Neuron (in vitro differentiated cells): ENCODE results near the gene AFF1.
"Not testable (repeated sequence)": the region's sequence is repeated elsewhere in the genome, so short reads cannot be mapped to it uniquely, and the experiment has no call there.

Experiments used
- H2AFZ ChIP-seq: one replicate; pipeline ENCODE4 v1.6.1; 2013; ENCODE audit warnings: low read depth, mild to moderate bottlenecking, inconsistent platforms, low read length, moderate library complexity
- H3K27me3 ChIP-seq: one replicate; pipeline ENCODE4 v1.6.1; 2013; ENCODE audit warnings: low read length; ENCODE audit not compliant: insufficient read depth
- H3K36me3 ChIP-seq: one replicate; pipeline ENCODE4 v1.6.1; 2013; ENCODE audit warnings: low read length; ENCODE audit not compliant: insufficient read depth
- H3K4me1 ChIP-seq: one replicate; pipeline ENCODE4 v1.6.1; 2013; ENCODE audit warnings: low read length; ENCODE audit not compliant: insufficient read depth
- H3K4me3 ChIP-seq: 2 replicates; pipeline ENCODE4 v1.5.1; 2013; ENCODE audit warnings: mild to moderate bottlenecking, low read length, moderate library complexity
- H3K9me3 ChIP-seq: one replicate; pipeline ENCODE4 v1.6.1; 2013; ENCODE audit warnings: low read length

The AFF1 gene

DNA sequence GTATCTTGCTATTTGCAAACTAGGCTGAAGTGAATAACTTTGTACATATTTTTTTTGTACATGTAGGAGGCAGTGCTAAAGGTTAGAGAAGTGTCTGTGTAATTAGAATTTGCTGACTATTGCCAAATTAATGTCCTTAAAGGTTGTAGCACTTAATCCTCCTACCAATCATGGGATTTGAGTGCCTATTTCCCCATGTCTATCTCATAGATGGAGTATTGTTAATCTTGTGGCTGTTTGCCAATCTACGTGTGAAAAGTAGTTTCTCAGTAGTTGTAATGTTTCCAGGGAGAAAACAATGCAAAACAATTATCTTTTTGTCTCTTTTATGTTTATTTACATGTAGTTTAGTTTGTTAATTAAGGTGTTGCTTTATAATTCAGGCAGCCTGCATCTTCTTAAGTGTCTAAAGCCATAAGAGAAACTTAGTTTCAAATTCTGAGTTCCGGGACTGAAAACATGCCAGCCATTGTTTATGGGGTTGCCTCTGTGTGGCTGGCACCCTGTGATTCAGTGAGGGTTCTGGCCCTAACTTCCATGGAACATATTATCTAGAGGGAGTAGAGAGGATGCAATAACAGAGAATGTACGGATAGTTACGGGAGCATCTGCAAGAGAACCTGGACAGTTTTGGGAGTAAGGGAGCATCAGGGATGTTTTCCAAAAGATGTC lies 143.2 kb downstream of the AFF1 start:
- no peak overlapping the region for H2AFZ ChIP-seq
- H3K36me3 ChIP-seq = no peaks in the 10 kb centered on the region
- H3K27me3 ChIP-seq = no peaks in the 10 kb centered on the region
- peaks cover 14% of the 10 kb centered on the region for H3K4me1 ChIP-seq
- H3K4me3 ChIP-seq = no peak overlapping the region
- H3K9me3 ChIP-seq = no peaks in the 10 kb centered on the region

DNA sequence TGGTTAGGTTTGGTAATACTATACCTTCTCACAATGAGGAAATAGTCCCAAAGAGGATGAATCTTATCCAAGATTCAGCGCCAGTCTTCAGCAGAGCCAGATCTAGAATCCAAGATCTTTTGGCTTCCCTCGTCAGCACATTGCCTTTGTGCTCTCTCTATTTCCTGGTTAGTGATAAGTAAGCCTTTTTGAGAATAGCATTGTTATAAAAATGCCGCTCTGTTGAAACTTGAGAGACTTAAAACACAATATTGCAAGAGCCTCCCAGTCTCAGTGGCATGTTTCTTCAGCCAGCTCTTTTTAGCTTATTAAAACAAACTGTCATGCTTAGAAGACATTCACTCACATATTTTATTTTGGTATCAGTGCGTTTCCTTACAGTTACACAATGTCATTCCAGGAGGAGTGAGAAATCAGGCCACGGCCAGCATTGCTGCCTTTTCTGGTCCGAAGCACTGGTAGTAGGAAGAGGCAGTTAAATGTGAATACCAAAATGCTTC lies 144.2 kb downstream of the AFF1 start:
- Histone ChIP-seq H3K27me3 (no peaks in the 10 kb centered on the region), H3K4me1 (peaks cover 4% of the 10 kb centered on the region), H3K36me3 (peaks cover 3% of the 10 kb centered on the region), H3K9me3 (no peaks in the 10 kb centered on the region), H3K4me3 (no peak overlapping the region), H2AFZ (no peak overlapping the region)

DNA sequence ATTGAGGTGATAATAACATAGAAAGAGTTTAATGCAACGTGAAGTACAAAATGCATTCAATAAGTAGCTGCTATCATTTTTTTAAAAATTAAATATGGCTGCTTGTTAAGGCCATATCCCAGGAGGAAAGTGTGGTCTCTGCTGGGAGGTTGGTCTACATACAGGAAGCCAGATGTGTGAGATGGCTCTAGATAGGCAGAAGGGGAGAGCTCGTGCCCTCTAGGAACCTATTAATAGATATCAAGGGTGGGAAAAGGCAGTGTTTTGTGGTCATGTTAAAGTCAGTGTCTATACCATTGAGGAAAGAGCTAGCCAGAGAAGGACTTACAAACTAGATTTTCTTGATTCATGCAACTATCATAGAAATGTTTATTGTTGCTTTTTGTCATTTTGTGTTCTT lies 145.2 kb downstream of the AFF1 start:
- H3K36me3 ChIP-seq = peaks cover 6% of the 10 kb centered on the region
- H2AFZ ChIP-seq = no peak overlapping the region
- H3K4me1 ChIP-seq = no peaks in the 10 kb centered on the region
- no peaks in the 10 kb centered on the region for H3K9me3 ChIP-seq
- no peak overlapping the region for H3K4me3 ChIP-seq
- H3K27me3 ChIP-seq = no peaks in the 10 kb centered on the region

DNA sequence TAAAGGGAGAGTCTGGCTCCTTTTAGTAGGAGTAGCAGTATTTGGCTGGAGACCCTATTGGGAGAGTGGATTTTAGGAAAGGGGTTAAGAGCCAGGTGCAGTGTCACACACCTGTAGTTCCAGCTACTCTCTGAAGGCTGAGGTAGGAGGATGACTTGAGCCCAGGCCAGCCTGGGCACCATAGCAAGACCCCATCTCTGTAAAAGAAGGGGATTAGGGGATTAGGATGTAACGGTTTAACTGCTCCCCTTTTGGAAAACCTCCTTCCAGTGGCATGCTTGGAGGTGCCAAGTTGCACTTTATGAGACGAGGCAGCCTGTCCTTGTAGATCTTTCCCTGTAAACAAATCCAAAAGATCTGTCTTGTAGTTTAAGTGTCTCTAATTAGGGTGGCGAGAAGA lies 145.7 kb downstream of the AFF1 start:
- Histone ChIP-seq H2AFZ (no peak overlapping the region), H3K4me1 (no peaks in the 10 kb centered on the region), H3K9me3 (no peaks in the 10 kb centered on the region), H3K4me3 (no peak overlapping the region), H3K27me3 (no peaks in the 10 kb centered on the region), H3K36me3 (peaks cover 6% of the 10 kb centered on the region)

DNA sequence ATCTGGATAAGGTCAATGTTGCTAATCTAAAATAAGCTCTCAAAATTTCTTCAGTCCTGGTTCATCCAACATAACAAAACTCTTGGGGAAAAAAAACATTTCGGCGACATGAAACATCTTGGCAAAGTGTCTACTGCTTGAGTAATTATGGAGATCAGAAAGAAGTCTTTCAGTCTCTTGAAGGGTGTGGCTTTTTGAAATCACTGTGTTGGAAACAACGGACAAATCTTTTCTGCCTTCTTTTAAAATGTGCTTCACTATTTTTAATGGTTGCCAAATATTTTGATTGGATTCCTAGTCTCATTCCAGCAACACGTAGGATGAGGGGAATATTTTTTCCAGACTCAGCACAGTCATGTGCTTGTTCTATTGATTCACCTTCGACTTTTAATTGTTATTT lies 147.0 kb downstream of the AFF1 start:
- H3K4me1 ChIP-seq = no peaks in the 10 kb centered on the region
- peaks cover 9% of the 10 kb centered on the region for H3K36me3 ChIP-seq
- H3K27me3 ChIP-seq = no peaks in the 10 kb centered on the region
- H2AFZ ChIP-seq = no peak overlapping the region
- no peaks in the 10 kb centered on the region for H3K9me3 ChIP-seq
- H3K4me3 ChIP-seq = no peak overlapping the region

DNA sequence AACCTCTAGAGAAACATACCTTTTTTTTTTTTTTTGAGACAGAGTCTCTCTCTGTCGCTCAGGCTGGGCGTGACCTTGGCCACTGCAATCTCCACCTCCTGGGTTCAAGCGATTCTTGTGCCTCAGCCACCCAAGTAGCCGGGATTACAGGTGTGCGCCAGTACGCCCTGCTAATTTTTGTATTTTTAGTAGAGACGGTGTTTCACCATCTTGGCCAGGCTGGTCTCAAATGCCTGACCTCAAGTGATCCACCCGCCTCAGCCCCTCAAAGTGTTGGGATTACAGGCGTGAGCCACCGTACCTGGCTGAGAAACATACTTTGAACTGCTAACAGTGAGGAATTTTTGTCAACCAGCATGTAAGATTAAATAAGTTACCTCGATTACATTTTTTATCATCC lies 150.9 kb downstream of the AFF1 start:
- not testable (repeated sequence) for H2AFZ ChIP-seq, H3K4me3 ChIP-seq, H3K9me3 ChIP-seq, H3K4me1 ChIP-seq, H3K27me3 ChIP-seq
- peaks cover 16% of the 10 kb centered on the region for H3K36me3 ChIP-seq

DNA sequence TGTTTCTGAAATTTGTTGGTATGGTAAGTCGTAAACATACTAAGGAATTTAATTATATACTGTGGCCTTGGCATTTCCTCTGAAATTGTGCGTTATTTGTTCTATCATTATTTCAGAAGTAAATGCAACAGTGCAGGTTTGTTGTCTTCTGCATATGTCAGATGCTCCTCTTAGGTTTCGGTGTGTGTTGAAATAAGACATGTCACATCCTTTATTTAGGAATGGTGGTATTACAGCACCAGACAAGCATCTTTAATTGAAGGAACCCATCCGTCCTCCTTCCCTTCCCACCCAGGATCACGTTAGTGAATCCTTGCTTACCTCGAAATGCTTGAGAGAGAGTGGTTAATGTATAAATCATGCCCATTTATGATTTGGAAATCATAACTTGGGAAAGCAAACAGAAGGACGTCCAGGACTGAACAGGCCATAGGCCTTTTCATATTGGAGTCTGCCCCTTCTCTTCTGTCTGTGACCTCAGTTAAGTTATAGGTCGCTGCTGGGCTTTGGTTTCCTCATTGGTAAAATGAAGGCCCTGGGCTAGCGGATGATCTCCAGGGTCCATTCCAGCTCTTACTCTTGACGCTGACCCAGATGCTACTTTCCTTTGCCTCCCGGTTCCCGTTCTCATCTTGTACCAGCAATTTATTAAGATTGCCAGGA lies 151.5 kb downstream of the AFF1 start:
- Histone ChIP-seq H3K27me3 (no peaks in the 10 kb centered on the region), H3K9me3 (no peaks in the 10 kb centered on the region), H3K36me3 (peaks cover 16% of the 10 kb centered on the region)

DNA sequence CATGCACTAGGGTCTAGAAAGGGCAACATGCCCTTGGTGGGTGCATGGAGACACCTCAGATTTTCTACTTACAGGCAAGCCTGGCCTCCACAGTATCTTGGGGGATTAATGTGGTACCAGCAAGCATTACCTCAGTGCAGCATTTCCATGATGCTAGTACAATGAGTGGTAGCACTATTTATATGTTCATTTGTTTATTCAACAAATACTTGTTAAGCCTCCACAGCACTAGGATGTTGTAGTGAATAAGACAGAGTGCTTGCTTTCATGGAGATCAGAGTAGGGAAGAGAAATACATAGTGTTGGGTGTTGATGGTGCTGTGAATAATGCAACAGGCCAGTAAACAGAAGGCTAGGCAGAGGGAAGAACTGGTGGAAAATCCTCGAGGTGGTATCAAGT lies 152.2 kb downstream of the AFF1 start:
- Histone ChIP-seq H2AFZ (no peak overlapping the region), H3K9me3 (no peaks in the 10 kb centered on the region), H3K27me3 (no peaks in the 10 kb centered on the region), H3K4me1 (no peaks in the 10 kb centered on the region), H3K36me3 (peaks cover 16% of the 10 kb centered on the region), H3K4me3 (no peak overlapping the region)

More for the DNA sequence above, 151.5 kb downstream of the AFF1 start:
- Histone ChIP-seq H3K4me1 (no peaks in the 10 kb centered on the region), H2AFZ (no peak overlapping the region), H3K4me3 (no peak overlapping the region)

DNA sequence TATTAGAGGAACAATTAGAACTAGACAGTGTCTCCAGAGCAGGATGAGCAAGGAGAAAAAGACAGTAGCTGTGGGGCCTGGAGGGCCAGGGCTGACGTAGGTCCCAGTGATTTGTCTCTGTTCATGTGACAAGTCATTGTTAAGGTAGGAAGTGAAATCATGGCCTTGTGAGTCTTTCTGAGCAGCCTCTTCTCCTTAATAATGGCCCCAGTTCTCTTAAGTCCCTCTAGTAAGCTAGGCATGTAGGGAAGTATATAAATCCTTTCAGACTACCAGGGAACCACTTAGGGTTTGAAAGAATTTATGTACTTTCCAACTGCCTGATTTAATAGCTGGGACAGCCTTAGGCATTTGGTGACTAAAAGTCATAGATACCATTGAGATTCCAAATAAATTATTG lies 152.6 kb downstream of the AFF1 start:
- peaks cover 16% of the 10 kb centered on the region for H3K36me3 ChIP-seq

DNA sequence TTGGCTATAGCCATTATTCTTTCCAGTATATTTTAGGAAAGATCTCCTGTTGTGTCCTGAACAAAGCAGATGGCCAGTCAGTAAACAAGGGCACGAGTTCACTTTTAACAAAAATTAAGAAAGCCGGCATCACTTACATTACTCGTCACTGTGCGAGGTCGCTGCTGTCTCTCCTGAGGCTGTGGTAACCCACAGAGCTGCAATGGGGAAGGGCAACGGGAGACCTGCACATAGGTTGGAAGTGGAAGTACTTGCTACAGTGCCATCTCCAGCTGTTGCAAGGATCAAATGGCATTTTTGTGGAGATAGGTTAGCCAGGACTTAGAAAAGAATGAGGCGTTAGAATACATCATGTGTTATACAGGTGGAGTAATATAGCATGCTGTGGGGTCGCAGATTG lies 153.4 kb downstream of the AFF1 start:
- Histone ChIP-seq H3K27me3 (no peaks in the 10 kb centered on the region), H3K9me3 (no peaks in the 10 kb centered on the region), H3K4me1 (no peaks in the 10 kb centered on the region), H3K36me3 (peaks cover 16% of the 10 kb centered on the region), H2AFZ (no peak overlapping the region), H3K4me3 (no peak overlapping the region)

More for the DNA sequence above, 152.6 kb downstream of the AFF1 start:
- no peaks in the 10 kb centered on the region for H3K4me1 ChIP-seq
- H3K9me3 ChIP-seq = no peaks in the 10 kb centered on the region
- no peaks in the 10 kb centered on the region for H3K27me3 ChIP-seq
- H2AFZ ChIP-seq = no peak overlapping the region
- H3K4me3 ChIP-seq = no peak overlapping the region

DNA sequence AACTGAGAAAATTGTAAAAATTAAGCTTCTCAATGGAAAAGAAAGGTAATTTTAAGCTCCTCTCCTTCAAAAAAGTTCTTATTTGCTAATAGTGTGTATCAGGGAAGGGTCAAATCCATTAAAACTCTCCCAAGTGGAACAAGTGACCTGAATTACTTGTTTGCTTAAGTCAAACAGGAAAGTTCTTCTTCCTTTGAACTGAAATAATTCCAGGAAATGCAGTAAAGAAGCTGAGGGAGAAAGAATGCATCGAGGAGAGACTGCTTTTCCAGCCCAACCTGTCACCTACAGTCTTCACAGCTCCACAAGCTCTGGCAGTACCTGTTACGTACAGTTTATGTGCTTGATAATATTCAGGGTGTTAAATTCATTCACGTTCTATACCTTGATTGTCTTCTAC lies 154.6 kb downstream of the AFF1 start:
- no peaks in the 10 kb centered on the region for H3K9me3 ChIP-seq

DNA sequence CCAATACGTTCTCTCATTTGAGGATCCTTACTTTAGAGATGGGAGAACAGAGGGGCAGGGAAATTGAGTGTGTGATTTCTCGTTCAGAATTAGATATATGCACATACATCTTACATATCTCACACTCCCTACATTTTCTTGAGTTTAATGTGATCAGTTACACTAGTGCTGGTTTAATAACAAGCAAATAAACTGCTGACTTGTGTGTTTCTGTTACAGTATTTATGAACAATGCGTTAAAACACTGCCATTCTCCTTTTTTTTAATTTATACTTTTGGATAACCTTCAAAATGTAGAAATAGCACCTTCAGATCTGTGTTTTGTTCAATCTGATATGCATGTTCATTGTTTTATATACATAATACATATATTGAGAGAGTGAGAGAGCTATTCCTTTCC lies 155.5 kb downstream of the AFF1 start:
- H3K36me3 ChIP-seq = peaks cover 10% of the 10 kb centered on the region
- H3K4me3 ChIP-seq = no peak overlapping the region
- H2AFZ ChIP-seq = no peak overlapping the region
- no peaks in the 10 kb centered on the region for H3K4me1 ChIP-seq
- H3K27me3 ChIP-seq = no peaks in the 10 kb centered on the region
- H3K9me3 ChIP-seq = no peaks in the 10 kb centered on the region

More for the DNA sequence above, 154.6 kb downstream of the AFF1 start:
- Histone ChIP-seq H3K36me3 (peaks cover 10% of the 10 kb centered on the region), H3K27me3 (no peaks in the 10 kb centered on the region), H3K4me3 (no peak overlapping the region), H2AFZ (no peak overlapping the region), H3K4me1 (no peaks in the 10 kb centered on the region)

DNA sequence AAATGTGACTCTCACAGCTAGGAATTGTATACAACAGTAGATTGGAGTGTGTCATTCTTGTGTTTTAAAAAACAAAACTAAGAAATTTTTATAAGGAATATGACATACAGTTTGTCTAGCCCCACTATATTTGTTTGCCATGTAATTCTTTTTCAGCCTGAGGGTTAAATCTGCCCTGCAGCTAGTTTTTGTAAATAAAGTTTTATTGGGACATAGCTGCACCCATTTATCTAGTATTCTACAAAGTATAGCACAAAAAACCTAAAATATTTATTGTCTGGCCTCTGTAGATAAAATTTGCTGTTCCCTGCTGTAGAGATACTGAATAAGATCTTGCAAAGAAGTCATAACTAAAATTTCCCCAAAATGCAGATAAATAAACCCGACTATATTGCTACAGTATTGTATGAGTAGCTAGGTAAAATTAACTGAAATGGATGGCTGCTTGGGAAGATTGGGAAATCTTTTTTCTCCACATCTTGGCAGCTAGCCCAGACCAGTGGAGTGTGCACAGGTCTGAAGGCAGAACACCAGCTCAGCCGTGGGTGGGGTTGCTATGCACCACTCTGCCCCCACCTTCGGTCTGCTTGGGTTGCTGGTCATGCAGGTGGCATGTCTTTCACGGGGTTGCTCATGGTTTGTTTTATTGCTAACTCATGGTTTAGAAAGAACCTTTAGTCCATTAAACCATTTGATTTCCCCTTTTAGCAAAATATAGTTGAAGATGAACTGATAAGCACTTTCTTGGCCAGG lies 157.8 kb downstream of the AFF1 start:
- peaks cover 7% of the 10 kb centered on the region for H3K36me3 ChIP-seq
- no peak overlapping the region for H2AFZ ChIP-seq
- H3K27me3 ChIP-seq = no peaks in the 10 kb centered on the region
- no peaks in the 10 kb centered on the region for H3K4me1 ChIP-seq
- H3K9me3 ChIP-seq = no peaks in the 10 kb centered on the region
- no peak overlapping the region for H3K4me3 ChIP-seq
